GM18502 (cell line): ENCODE results near the gene C1orf167.

Experiments
- ATAC-seq: cut with Tn5 transposase; IDR thresholded peaks from one replicate; pipeline ENCODE4 v1.9.1; 2021; ENCODE audit warnings: mild to moderate bottlenecking; ENCODE audit not compliant: unreplicated experiment, poor library complexity

C1orf167 gene

GRCh38 chr1:11764115-11764514 lies 2.1 kb downstream of the C1orf167 start:
- ATAC-seq = no peak

GRCh38 chr1:11764519-11764918 lies 2.5 kb downstream of the C1orf167 start:
- ATAC-seq = no peak

GRCh38 chr1:11765661-11766428 lies 3.9 kb downstream of the C1orf167 start:
- no peak for ATAC-seq

- no peak for ATAC-seq
These were observed 4.4 kb downstream of the C1orf167 start for GRCh38 chr1:11766429-11766776.

- ATAC-seq = no peak
These were observed 6.1 kb downstream of the C1orf167 start for GRCh38 chr1:11767922-11768704.

GRCh38 chr1:11768821-11769220 lies 6.8 kb downstream of the C1orf167 start:
- no peak for ATAC-seq

GRCh38 chr1:11769274-11769673 lies 7.3 kb downstream of the C1orf167 start:
- no peak for ATAC-seq

- ATAC-seq = no peak
These were observed 8.0 kb downstream of the C1orf167 start for GRCh38 chr1:11770011-11770410.

- no peak for ATAC-seq
These were observed 9.6 kb downstream of the C1orf167 start for GRCh38 chr1:11771481-11772043.

- ATAC-seq = no peak
These were observed 10.5 kb downstream of the C1orf167 start for GRCh38 chr1:11772458-11772857.

- ATAC-seq = no peak
These were observed 12.8 kb downstream of the C1orf167 start for GRCh38 chr1:11774753-11775152.

GRCh38 chr1:11777658-11778322 lies 15.8 kb downstream of the C1orf167 start:
- no peak for ATAC-seq

GRCh38 chr1:11778336-11778735 lies 16.3 kb downstream of the C1orf167 start:
- ATAC-seq = no peak

- ATAC-seq = no peak
These were observed 17.0 kb downstream of the C1orf167 start for GRCh38 chr1:11778844-11779623.

- ATAC-seq = no peak
These were observed 17.9 kb downstream of the C1orf167 start for GRCh38 chr1:11779715-11780379.

GRCh38 chr1:11780380-11781147 lies 18.6 kb downstream of the C1orf167 start:
- no peak for ATAC-seq

GRCh38 chr1:11781297-11781696 lies 19.3 kb downstream of the C1orf167 start:
- no peak for ATAC-seq

GRCh38 chr1:11782127-11782708 lies 20.2 kb downstream of the C1orf167 start:
- ATAC-seq = no peak

- no peak for ATAC-seq
These were observed 21.6 kb downstream of the C1orf167 start for GRCh38 chr1:11783556-11783955.
